HepG2 (cell line): ENCODE data around the gene TYMP. TPM values are rescaled to one million over a fixed set of nuclear protein-coding genes. Genes with fewer than 3 reads are reported as not detected.

Experiments used
- CBX5 ChIP-seq: sonication (generic); formaldehyde crosslinking; IDR thresholded peaks from 2 replicates; pipeline ENCODE4 v1.4.0; 2020; ENCODE audit warnings: missing genetic modification reagents, borderline replicate concordance
- IKZF4 ChIP-seq: sonication (generic); formaldehyde crosslinking; IDR thresholded peaks from 2 replicates; pipeline ENCODE4 v1.5.1; 2020; ENCODE audit warnings: borderline replicate concordance, mild to moderate bottlenecking, low read depth, missing genetic modification reagents; ENCODE audit errors: not compliant biosample characterization
- SRSF4 ChIP-seq: fragments of 200-400 bp; formaldehyde crosslinking; IDR thresholded peaks from one replicate; pipeline ENCODE4 v1.6.1; 2018; ENCODE audit warnings: mild to moderate bottlenecking, low read depth, low read length, moderate library complexity; ENCODE audit not compliant: poor library complexity, severe bottlenecking
- TSC22D2 ChIP-seq: sonication (generic); formaldehyde crosslinking; IDR thresholded peaks from 2 replicates; pipeline ENCODE4 v1.5.1; 2020; ENCODE audit warnings: missing genetic modification reagents, mild to moderate bottlenecking, borderline replicate concordance
- XBP1 ChIP-seq: sonication (generic); formaldehyde crosslinking; IDR thresholded peaks from 2 replicates; pipeline ENCODE4 v1.5.0; 2020; ENCODE audit warnings: missing genetic modification reagents
- ZEB1 ChIP-seq: IDR thresholded peaks from 2 replicates; pipeline ENCODE4 v1.6.1; 2012; ENCODE audit warnings: mild to moderate bottlenecking, low read depth, inconsistent platforms; ENCODE audit not compliant: insufficient replicate concordance
- ZNF33B ChIP-seq: sonication (generic); formaldehyde crosslinking; IDR thresholded peaks from 2 replicates; pipeline ENCODE4 v1.5.1; 2020; ENCODE audit warnings: mild to moderate bottlenecking, missing genetic modification reagents
- ZNF746 ChIP-seq: sonication (generic); formaldehyde crosslinking; IDR thresholded peaks from 2 replicates; pipeline ENCODE4 v1.8.0; 2022; ENCODE audit warnings: mild to moderate bottlenecking, missing genetic modification reagents
- ZNF773 ChIP-seq: sonication (generic); formaldehyde crosslinking; IDR thresholded peaks from 2 replicates; pipeline ENCODE4 v1.4.0; 2020; ENCODE audit warnings: missing genetic modification reagents, borderline replicate concordance
- ZSCAN21 ChIP-seq: sonication (generic); formaldehyde crosslinking; IDR thresholded peaks from 2 replicates; pipeline ENCODE4 v1.8.0; 2022; ENCODE audit warnings: mild to moderate bottlenecking, missing genetic modification reagents, moderate library complexity, borderline replicate concordance
- ZSCAN22 ChIP-seq: sonication (generic); formaldehyde crosslinking; IDR thresholded peaks from 2 replicates; pipeline ENCODE4 v1.4.0; 2020; ENCODE audit warnings: mild to moderate bottlenecking, missing genetic modification reagents
- polyA plus RNA-seq, 8 experiments: library from polyadenylated mRNA; depleted of rRNA in 3 of 8; stranded (reverse) in 7 of 8; unstranded in 1 of 8; fragments of >200 nt; fragmentation: Illumina TruSeq in 4 of 8; extraction: Trizol in 4 of 8; gene quantifications; 2 replicates each; pipeline versions ENCODE4 v1.2.1 to v1.2.3, GENCODE V29; 2011 to 2016; ENCODE audit warnings: low read depth in 4 of 8, missing spikeins in 1 of 8, mixed read lengths in 1 of 8; ENCODE audit not compliant: insufficient read depth in 1 of 8
- total RNA-seq, 5 experiments: library from RNA; depleted of rRNA; stranded (reverse); fragments of >200 nt; fragmentation: Illumina TruSeq; extraction: Trizol; gene quantifications; 2 replicates each; pipeline ENCODE4 v1.2.3, GENCODE V29; 2016; ENCODE audit warnings: low read depth in 1 of 5
- TF ChIP-seq, protein P1 (sequence below): IDR thresholded peaks from 2 replicates; pipeline ENCODE4 v1.6.1; 2016; ENCODE audit warnings: missing compliant biosample characterization, missing genetic modification reagents, borderline replicate concordance
- TF ChIP-seq, protein P2 (sequence below): sonication (generic); formaldehyde crosslinking; IDR thresholded peaks from 2 replicates; pipeline ENCODE4 v1.4.0; 2020; ENCODE audit warnings: missing genetic modification reagents
- TF ChIP-seq, protein P3 (sequence below): sonication (generic); formaldehyde crosslinking; IDR thresholded peaks from 2 replicates; pipeline ENCODE4 v1.5.0; 2020; ENCODE audit warnings: missing genetic modification reagents
- TF ChIP-seq, protein P4 (sequence below): sonication (generic); formaldehyde crosslinking; IDR thresholded peaks from 2 replicates; pipeline ENCODE4 v1.8.0; 2022; ENCODE audit warnings: mild to moderate bottlenecking, missing genetic modification reagents; ENCODE audit not compliant: insufficient replicate concordance
- TF ChIP-seq, protein P5 (sequence below): sonication (generic); formaldehyde crosslinking; IDR thresholded peaks from 2 replicates; pipeline ENCODE4 v1.4.0; 2020; ENCODE audit warnings: missing genetic modification reagents
- TF ChIP-seq, protein P6 (sequence below): IDR thresholded peaks from 2 replicates; pipeline ENCODE4 v1.6.1; 2016; ENCODE audit warnings: missing compliant biosample characterization, missing genetic modification reagents, borderline replicate concordance
- TF ChIP-seq, protein P7 (sequence below): IDR thresholded peaks from 2 replicates; pipeline ENCODE4 v1.6.1; 2016; ENCODE audit warnings: low read depth

The TYMP gene
- total and polyA plus RNA-seq, 2 of the 13 experiments (the other 11 are each of a cell fraction or from before 2014, with no cell fraction given), result 3.9 to 4.3 TPM

DNA sequence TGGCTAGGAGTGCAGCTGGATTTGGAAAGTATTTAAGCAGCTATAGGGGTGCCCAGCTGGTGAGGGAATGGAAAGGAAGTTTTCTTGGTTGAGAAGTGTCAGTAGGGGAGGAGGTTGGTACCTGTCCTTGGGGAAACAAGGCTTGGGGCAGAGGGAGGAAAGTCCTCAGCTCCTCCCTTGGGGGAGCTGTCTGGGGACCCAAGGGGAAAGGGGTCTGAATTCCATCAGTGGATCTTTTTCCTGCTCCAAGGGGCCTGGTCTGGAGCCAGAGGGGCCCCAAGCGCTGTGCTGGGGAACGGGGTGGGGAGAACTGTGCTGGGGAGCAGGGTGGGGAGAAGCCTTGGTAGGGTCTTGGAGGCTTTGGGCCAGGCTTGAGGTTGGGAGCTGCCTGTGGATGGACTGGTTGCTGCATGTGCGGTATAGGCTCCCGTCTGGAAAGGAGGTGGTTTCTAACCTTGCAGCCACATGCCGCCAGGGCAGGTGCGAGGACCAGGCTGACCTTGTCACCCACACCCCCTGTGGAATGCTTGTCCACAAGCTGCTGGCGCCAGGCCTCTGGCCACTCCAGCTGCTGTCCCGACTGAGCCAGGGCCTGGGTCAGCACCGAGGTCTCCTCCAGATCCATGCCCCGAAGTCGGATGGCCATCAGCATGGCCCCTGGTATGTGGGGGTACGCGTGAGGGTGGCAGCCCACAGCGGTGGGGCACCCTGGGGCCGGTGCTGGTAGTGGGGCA is 963 bp downstream of the TYMP start (continued):
- TF ChIP-seq ZSCAN21, result peak; percentile 32; the same call in 1 of the 2 replicates
- TF ChIP-seq, protein P1, sequence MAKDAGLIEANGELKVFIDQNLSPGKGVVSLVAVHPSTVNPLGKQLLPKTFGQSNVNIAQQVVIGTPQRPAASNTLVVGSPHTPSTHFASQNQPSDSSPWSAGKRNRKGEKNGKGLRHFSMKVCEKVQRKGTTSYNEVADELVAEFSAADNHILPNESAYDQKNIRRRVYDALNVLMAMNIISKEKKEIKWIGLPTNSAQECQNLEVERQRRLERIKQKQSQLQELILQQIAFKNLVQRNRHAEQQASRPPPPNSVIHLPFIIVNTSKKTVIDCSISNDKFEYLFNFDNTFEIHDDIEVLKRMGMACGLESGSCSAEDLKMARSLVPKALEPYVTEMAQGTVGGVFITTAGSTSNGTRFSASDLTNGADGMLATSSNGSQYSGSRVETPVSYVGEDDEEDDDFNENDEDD (CRISPR knock-in tag), result peak; percentile 88; the same call in 1 of the 2 replicates
- TF ChIP-seq CBX5 (CRISPR knock-in tag), result no peak
- peak; percentile 6 for TF ChIP-seq ZEB1
- TF ChIP-seq IKZF4, result peak; percentile 48
- TF ChIP-seq, protein P2, sequence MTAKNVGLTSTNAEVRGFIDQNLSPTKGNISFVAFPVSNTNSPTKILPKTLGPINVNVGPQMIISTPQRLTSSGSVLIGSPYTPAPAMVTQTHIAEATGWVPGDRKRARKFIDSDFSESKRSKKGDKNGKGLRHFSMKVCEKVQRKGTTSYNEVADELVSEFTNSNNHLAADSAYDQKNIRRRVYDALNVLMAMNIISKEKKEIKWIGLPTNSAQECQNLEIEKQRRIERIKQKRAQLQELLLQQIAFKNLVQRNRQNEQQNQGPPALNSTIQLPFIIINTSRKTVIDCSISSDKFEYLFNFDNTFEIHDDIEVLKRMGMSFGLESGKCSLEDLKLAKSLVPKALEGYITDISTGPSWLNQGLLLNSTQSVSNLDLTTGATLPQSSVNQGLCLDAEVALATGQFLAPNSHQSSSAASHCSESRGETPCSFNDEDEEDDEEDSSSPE, result peak; percentile 37; the same call in 1 of the 2 replicates
- no peak for TF ChIP-seq ZNF746 (CRISPR knock-in tag)
- TF ChIP-seq XBP1, result no peak
- TF ChIP-seq, protein P3, sequence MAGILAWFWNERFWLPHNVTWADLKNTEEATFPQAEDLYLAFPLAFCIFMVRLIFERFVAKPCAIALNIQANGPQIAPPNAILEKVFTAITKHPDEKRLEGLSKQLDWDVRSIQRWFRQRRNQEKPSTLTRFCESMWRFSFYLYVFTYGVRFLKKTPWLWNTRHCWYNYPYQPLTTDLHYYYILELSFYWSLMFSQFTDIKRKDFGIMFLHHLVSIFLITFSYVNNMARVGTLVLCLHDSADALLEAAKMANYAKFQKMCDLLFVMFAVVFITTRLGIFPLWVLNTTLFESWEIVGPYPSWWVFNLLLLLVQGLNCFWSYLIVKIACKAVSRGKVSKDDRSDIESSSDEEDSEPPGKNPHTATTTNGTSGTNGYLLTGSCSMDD (CRISPR knock-in tag), result no peak
- no peak for TF ChIP-seq ZSCAN22
- 0 out of 2 replicates have a peak, but pooled peaks have one; percentile 15 for TF ChIP-seq ZNF773 (CRISPR knock-in tag)
- TF ChIP-seq, protein P4, sequence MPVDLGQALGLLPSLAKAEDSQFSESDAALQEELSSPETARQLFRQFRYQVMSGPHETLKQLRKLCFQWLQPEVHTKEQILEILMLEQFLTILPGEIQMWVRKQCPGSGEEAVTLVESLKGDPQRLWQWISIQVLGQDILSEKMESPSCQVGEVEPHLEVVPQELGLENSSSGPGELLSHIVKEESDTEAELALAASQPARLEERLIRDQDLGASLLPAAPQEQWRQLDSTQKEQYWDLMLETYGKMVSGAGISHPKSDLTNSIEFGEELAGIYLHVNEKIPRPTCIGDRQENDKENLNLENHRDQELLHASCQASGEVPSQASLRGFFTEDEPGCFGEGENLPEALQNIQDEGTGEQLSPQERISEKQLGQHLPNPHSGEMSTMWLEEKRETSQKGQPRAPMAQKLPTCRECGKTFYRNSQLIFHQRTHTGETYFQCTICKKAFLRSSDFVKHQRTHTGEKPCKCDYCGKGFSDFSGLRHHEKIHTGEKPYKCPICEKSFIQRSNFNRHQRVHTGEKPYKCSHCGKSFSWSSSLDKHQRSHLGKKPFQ (CRISPR knock-in tag), result no peak
- no peak for TF ChIP-seq TSC22D2 (CRISPR knock-in tag)
- TF ChIP-seq, protein P5, sequence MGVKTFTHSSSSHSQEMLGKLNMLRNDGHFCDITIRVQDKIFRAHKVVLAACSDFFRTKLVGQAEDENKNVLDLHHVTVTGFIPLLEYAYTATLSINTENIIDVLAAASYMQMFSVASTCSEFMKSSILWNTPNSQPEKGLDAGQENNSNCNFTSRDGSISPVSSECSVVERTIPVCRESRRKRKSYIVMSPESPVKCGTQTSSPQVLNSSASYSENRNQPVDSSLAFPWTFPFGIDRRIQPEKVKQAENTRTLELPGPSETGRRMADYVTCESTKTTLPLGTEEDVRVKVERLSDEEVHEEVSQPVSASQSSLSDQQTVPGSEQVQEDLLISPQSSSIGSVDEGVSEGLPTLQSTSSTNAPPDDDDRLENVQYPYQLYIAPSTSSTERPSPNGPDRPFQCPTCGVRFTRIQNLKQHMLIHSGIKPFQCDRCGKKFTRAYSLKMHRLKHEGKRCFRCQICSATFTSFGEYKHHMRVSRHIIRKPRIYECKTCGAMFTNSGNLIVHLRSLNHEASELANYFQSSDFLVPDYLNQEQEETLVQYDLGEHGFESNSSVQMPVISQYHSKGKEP (CRISPR knock-in tag), result no peak
- TF ChIP-seq, protein P6, sequence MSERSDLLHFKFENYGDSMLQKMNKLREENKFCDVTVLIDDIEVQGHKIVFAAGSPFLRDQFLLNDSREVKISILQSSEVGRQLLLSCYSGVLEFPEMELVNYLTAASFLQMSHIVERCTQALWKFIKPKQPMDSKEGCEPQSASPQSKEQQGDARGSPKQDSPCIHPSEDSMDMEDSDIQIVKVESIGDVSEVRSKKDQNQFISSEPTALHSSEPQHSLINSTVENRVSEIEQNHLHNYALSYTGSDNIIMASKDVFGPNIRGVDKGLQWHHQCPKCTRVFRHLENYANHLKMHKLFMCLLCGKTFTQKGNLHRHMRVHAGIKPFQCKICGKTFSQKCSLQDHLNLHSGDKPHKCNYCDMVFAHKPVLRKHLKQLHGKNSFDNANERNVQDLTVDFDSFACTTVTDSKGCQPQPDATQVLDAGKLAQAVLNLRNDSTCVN, result no peak
- TF ChIP-seq, protein P7, sequence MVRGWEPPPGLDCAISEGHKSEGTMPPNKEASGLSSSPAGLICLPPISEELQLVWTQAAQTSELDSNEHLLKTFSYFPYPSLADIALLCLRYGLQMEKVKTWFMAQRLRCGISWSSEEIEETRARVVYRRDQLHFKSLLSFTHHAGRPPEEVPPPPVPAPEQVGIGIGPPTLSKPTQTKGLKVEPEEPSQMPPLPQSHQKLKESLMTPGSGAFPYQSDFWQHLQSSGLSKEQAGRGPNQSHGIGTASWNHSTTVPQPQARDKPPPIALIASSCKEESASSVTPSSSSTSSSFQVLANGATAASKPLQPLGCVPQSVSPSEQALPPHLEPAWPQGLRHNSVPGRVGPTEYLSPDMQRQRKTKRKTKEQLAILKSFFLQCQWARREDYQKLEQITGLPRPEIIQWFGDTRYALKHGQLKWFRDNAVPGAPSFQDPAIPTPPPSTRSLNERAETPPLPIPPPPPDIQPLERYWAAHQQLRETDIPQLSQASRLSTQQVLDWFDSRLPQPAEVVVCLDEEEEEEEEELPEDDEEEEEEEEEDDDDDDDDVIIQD, result no peak
- TF ChIP-seq SRSF4, result no peak
- no peak for TF ChIP-seq ZNF33B
